Activated CD4-positive, alpha-beta T cell treated with anti-CD3 and anti-CD28 coated beads, Interleukin-10, Interleukin-2, amounts not matched to agents 100 ng/mL and 50 ng/mL, durations not matched to agents 16 hours and 8 hours (primary cell): Measurements from ENCODE around the gene OSBPL1A.
"Not testable (repeated sequence)": the region's sequence is repeated elsewhere in the genome, so short reads cannot be mapped to it uniquely, and the experiment has no call there.

Experiments used
- DNase-seq: peaks from one replicate; pipeline ENCODE4 v3.0.0-alpha.2; 2020

OSBPL1A gene

DNA sequence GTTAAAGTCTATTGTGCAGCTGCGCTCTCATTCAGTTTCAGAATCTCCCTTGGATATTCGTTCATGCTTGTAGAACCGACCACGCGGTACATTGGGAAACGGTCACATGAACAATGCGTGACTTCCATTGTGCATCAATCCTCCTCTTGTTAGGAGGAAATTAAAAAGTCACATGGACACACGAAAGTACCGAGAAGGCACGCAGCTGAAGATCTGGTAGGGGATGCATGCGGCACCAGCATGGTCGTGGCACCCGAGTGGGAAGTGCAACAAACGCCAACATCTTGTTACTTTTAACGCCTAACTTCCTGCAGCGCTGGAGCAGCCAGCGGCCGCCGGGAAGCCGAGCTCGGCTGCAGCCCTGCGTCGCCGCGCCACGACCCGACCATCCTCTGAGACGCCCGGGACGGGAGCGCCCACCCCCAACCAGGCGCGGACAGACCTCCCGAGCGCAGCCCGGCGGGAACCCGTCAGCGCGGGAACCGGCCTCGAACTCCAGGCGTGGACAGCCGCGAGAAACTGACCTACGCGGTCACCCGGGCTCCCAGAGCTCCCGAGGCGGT, 412 bp downstream of the OSBPL1A start:
- DNase-seq, result peak; percentile 55

GRCh38 chr18:24396082-24396633, 1.5 kb downstream of the OSBPL1A start:
- DNase-seq, result peak; percentile 50

GRCh38 chr18:24395049-24395795, 2.4 kb downstream of the OSBPL1A start:
- DNase-seq, result no peak

DNA sequence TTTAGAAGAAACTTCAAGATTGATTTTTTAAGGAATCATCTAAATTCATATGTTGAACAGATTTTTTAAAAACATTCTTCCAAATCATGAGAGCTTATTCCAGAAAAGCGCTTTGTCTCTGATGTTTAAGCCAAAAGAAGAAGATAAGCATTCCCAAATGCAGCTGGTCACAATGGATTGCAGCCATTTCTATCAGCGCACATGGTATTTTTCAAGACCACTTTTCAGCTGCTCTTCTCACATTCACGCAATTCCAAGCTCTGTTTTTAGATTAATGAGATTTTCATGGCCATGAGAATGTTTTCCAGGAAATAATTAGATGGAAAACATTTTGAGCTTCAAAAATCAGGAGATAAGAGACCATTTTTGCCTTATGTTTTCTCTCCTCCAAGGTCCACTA, 8.7 kb downstream of the OSBPL1A start:
- no peak for DNase-seq

DNA sequence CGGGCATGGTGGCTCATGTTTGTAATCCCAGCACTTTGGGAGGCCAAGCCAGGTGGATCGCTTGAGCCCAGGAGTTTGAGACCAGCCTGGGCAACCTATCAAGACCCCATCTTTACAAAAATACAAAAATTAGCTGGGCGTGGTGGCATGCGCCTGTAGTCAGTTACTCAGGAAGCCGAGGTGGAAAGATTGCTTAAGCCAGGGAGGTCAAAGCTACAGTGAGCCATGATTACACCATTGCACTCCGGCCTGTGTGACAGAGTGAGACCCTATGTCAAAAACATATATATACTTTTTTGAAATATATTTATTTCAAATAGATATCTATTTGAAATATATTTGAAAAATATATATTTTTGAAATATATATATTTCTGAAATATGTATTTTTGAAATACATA, 10.9 kb downstream of the OSBPL1A start:
- DNase-seq, result no peak

DNA sequence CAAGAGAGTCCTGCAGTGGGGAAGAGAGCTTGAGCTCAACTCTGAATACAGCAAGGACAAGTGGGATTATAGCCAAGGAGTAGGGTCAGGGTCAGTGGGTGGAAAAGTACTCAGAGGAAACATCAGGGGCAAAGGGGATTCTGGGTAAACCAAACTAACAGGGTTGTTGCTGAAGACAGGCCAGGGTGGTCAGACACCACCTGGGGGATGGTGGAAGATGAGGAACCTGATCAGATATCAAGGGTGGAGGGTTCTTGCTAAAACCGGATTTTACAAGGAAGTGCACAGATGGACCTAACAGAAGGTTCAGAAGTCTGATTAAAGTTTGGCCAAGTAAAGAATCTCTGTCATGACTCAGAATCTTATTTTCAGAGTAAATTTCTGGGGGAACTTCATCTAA, 16.5 kb downstream of the OSBPL1A start:
- no peak for DNase-seq

- DNase-seq, result no peak
Observed at GRCh38 chr18:24380163-24380747, 17.4 kb downstream of the OSBPL1A start.

- no peak for DNase-seq
Observed at GRCh38 chr18:24378598-24378997, 19.0 kb downstream of the OSBPL1A start.

- DNase-seq, result not testable (repeated sequence)
Observed at GRCh38 chr18:24376531-24376930, 21.1 kb downstream of the OSBPL1A start.

DNA sequence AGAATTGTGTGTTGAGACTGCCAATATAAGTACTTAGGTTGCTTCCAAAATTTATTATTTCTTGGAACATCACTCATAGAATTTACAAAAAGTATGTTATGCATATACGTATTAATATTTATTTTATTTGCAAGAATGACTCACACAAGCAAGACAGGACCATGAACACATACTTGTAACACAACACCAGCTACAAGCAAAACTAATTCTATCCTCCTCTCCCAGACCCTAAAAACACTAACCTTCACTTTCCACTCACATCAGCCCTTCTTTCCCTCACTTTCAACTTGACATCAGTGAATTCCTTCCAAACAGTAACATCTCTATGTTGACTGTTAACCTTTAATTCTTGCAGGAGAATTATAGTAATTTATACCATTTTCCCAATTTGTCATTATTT, 24.3 kb downstream of the OSBPL1A start:
- DNase-seq, result no peak

DNA sequence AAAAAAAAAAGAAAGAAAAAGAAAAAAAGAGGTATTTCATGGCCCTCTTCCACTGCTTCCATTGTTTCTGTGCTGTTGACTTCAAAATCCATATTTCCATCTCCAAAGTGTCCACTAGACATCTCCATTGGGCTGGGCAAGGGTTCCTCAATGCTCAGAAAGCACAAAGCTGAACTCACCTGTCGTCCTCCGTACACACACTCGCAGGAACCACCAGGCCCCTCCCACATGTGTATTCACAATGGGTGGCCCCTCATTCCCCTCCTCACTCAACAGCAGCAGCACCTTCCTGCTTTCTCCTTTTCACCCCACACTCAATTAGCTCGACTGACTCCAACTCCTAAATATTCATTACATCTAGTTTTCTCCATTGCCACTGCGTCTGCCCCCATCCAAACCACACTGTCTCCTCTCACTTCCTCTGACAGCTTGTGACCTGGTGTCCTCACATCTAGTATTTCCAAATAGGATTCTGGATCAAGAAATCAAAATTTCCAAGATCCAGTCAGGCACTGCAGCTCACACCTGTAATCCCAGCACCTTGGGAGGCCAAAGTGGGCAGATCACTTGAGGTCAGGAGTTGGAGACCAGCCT, 25.2 kb downstream of the OSBPL1A start:
- no peak for DNase-seq

GRCh38 chr18:24370120-24370519, 27.5 kb downstream of the OSBPL1A start:
- no peak for DNase-seq

DNA sequence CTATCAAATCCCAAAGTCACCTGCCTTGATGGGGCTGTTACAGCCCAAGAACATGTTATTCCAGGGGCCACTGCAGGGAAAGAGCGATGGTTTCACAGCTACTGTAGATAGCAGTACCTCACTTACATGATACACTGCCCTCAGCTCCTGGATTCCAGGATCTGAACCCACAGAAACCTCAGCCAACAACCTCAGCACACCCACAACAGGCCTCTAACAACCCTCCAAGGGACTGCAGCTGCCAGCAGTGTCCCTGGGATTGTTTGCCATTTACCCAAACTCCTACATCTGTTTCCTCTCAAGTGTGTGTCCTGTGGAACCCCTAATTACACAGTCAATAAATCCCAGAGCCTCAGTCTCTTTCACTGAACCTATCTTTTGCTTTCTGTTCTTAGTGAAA, 28.2 kb downstream of the OSBPL1A start:
- peak; percentile 45 for DNase-seq

- peak; percentile 85 for DNase-seq
Observed at GRCh38 chr18:24368749-24369148, 28.9 kb downstream of the OSBPL1A start.

DNA sequence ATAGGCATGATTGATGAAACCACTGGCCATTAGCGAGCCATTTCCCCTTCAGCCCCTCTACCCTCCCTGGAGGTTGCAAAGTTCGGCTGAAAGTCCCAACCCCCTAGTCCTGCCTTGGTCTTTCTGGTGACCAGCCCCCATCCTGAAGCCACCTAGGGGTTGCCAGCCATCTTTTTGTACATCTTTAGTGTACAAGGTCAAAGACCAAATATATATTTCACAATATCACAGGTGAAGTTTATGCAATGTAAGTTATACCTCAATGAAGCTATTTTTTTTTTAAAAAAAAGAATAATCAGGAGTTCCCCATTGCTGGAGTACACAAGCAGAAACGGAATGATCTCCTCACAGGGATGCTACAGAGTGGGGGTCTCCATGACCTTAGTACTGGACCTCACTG, 31.3 kb downstream of the OSBPL1A start:
- DNase-seq, result no peak

DNA sequence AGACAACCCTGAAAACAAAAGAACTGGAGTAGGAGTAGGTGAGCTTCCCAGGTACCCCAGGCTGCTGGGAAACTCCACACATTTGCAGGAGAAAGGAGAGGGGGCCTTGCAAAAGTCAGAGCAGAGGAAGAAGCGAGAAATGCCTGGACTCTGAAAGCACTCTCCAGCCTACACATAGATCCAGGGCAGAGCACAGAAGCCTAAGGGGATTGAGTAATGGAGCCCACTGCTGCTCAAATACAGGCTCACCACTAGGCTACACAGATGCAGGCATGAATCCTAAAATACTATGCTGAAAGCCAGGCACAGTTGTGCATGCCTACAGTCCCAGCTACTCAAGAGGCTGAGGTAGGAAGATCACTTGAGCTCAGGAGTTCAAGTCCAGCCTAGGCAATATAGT, 33.4 kb downstream of the OSBPL1A start:
- no peak for DNase-seq

DNA sequence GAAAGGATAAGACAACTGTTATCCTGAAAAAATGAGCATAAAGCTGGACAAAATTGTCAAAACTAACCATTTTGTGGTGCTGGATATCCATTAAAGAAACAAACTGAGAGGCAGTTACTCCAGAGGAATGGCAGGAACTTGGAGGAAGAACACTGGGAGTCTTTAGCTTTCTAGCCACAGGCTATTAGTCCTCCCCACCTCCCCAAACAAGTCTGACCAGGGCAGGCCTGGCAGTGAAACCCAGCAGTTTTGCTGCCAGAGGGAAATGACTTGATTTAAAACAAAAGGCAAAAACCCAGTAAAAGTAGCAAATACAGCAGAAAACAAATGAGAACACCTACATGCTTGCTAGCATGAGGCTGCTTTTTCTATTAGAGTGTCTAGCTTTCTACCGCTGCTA, 34.9 kb downstream of the OSBPL1A start:
- no peak for DNase-seq

GRCh38 chr18:24359787-24360530, 37.7 kb downstream of the OSBPL1A start:
- DNase-seq, result peak; percentile 76

DNA sequence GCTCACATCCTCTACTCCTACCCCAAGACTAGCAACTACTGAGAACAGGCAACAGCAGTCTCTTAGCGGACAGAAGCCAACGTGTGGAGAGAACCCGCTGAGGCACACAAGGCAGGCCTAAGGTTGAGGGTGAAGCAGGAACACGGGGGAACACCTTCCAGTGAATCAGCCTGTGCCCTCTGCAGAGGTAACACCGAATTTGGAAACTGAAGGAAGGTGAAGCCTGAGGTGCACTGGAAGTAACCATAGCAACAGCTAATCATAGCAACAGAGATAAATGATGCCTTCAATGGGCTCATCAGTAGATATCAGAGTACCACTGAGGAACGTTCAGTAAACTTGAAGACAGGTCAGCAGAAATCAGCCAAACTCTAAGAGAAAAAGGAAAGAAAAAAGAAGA, 43.3 kb downstream of the OSBPL1A start:
- no peak for DNase-seq

- DNase-seq, result no peak
Observed at GRCh38 chr18:24346254-24346653, 51.4 kb downstream of the OSBPL1A start.

GRCh38 chr18:24344509-24344908, 53.1 kb downstream of the OSBPL1A start:
- no peak for DNase-seq

- no peak for DNase-seq
Observed at GRCh38 chr18:24342347-24342746, 55.3 kb downstream of the OSBPL1A start.

DNA sequence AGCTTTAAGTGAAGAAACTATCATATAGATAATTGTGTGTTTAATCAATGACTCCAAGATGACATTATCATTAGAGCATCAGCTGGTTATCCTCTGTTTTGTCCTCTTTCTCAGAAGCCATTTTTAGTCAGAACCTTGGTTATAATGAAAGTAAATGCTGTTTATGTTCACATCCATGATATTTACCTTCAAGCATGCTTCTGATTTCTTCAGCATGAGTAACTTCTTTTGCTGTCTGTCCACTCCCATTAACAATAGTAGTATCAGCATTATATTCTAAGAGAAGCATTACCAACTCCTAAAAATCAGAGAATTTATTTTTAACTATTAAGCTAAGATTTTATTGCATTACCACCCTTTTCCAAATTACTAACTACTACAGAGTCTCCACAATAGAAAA, 56.3 kb downstream of the OSBPL1A start:
- no peak for DNase-seq
